Endothelial cell of umbilical vein (primary cell): ENCODE data around the gene MAGI1. TPM values are rescaled to one million over a fixed set of nuclear protein-coding genes. Genes with fewer than 3 reads are reported as not detected.

Experiments
- BruUV-seq: library from RNA; stranded (reverse); fragments of 400-500 nt; replicated peaks from 2 replicates; lab custom pipeline; 2021; lab: Mats Ljungman, UMichigan
- CTCF ChIA-PET: fragments of 300-600, 350-600 bp; sonication (Branson Sonifier 250); formaldehyde crosslinking; loops from one replicate; lab custom pipeline; 2021; ENCODE audit warnings: antibody characterized with exemption, inconsistent platforms; lab: Charles Lee
- POLR2A ChIA-PET: fragments of 300-600, 350-600 bp; sonication (Branson Sonifier 250); formaldehyde crosslinking; loops from one replicate; lab custom pipeline; 2021; ENCODE audit warnings: antibody characterized with exemption, inconsistent platforms; lab: Charles Lee
- DNase-seq: peaks from one replicate; pipeline ENCODE4 v3.0.0-alpha.2; 2011; ENCODE audit warnings: low read depth, low spot score
- FAIRE-seq: peaks from 2 replicates; lab custom pipeline; 2011; peaks lifted over from hg19 to GRCh38; lab: Jason Lieb, UNC
- H2AFZ ChIP-seq: 2 replicates; pipeline ENCODE4 v1.6.0; 2012; ENCODE audit warnings: low read depth, low read length, control low read depth, inconsistent platforms
- H3K27ac ChIP-seq: 2 replicates; pipeline ENCODE4 v1.5.1; 2011; ENCODE audit warnings: low read depth, mild to moderate bottlenecking, control low read depth, low read length, moderate library complexity; ENCODE audit not compliant: insufficient read depth
- H3K27me3 ChIP-seq, 2 experiments: 2 replicates each; pipeline versions ENCODE4 v1.6.0 to v1.6.1; 2011; ENCODE audit warnings: low read length in 2 of 2, mixed read lengths in 1 of 2; ENCODE audit not compliant: control insufficient read depth in 2 of 2, insufficient read depth in 2 of 2
- H3K36me3 ChIP-seq, 2 experiments: 2 replicates in 1 of 2; 3 replicates in 1 of 2; pipeline ENCODE4 v1.5.1; 2011; ENCODE audit warnings: low read length in 2 of 2, mild to moderate bottlenecking in 1 of 2, moderate library complexity in 1 of 2; ENCODE audit not compliant: control insufficient read depth in 2 of 2, insufficient read depth in 2 of 2; ENCODE audit errors: extremely low read depth in 1 of 2
- H3K4me1 ChIP-seq: 3 replicates; pipeline ENCODE4 v1.5.1; 2011; ENCODE audit warnings: mild to moderate bottlenecking, low read length; ENCODE audit not compliant: control insufficient read depth, insufficient read depth; ENCODE audit errors: extremely low read depth
- H3K4me2 ChIP-seq: 2 replicates; pipeline ENCODE4 v1.6.1; 2011; ENCODE audit warnings: low read length, control low read depth, mixed read lengths; ENCODE audit not compliant: insufficient read depth
- H3K4me3 ChIP-seq, 3 experiments: fragments of 200-600 bp in 1 of 3; sonication (generic), shearing (Covaris generic) in 1 of 3; replicated peaks in 1 of 3; 2 replicates each; pipeline ENCODE4 v1.5.1; 2011 to 2016; ENCODE audit warnings: control low read depth in 3 of 3, low read length in 3 of 3, mild to moderate bottlenecking in 2 of 3, inconsistent platforms in 1 of 3, low read depth in 1 of 3, moderate library complexity in 1 of 3; ENCODE audit not compliant: insufficient read depth in 1 of 3
- H3K79me2 ChIP-seq: 2 replicates; pipeline ENCODE4 v1.6.0; 2012; ENCODE audit warnings: low read length, inconsistent platforms; ENCODE audit not compliant: control insufficient read depth, insufficient read depth
- H3K9ac ChIP-seq: replicated peaks from 2 replicates; pipeline ENCODE3; 2011; ENCODE audit warnings: low read length, control low read depth; ENCODE audit not compliant: insufficient read depth; ENCODE audit errors: extremely low read depth
- H3K9me1 ChIP-seq: replicated peaks from 3 replicates; pipeline ENCODE4 v1.6.0; 2011; ENCODE audit warnings: mild to moderate bottlenecking, low read length; ENCODE audit not compliant: control insufficient read depth, insufficient read depth; ENCODE audit errors: extremely low read depth
- H3K9me3 ChIP-seq: replicated peaks from 2 replicates; pipeline ENCODE4 v1.5.1; 2012; ENCODE audit warnings: low read length, inconsistent platforms; ENCODE audit not compliant: control insufficient read depth, insufficient read depth
- H4K20me1 ChIP-seq: replicated peaks from 2 replicates; pipeline ENCODE3; 2011; ENCODE audit warnings: mild to moderate bottlenecking, low read length; ENCODE audit not compliant: control insufficient read depth, insufficient read depth; ENCODE audit errors: extremely low read depth
- EZH2 ChIP-seq: IDR thresholded peaks from 2 replicates; pipeline ENCODE4 v1.6.1; 2012; ENCODE audit warnings: borderline replicate concordance, low read depth, mild to moderate bottlenecking, moderate library complexity, low read length, inconsistent platforms; ENCODE audit not compliant: severe bottlenecking
- FOS ChIP-seq: IDR thresholded peaks from 2 replicates; pipeline ENCODE4 v1.6.1; 2011; ENCODE audit warnings: mild to moderate bottlenecking, low read length, moderate library complexity, borderline replicate concordance; ENCODE audit not compliant: insufficient read depth
- GATA2 ChIP-seq: IDR thresholded peaks from 2 replicates; pipeline ENCODE4 v1.7.0; 2011; ENCODE audit warnings: low read depth, mild to moderate bottlenecking, moderate library complexity, mixed read lengths, low read length; ENCODE audit not compliant: insufficient read length, insufficient read depth
- JUN ChIP-seq: IDR thresholded peaks from 2 replicates; pipeline ENCODE4 v1.6.1; 2011; ENCODE audit warnings: borderline replicate concordance, low read depth; ENCODE audit not compliant: insufficient read length, insufficient read depth
- MAX ChIP-seq: IDR thresholded peaks from 2 replicates; pipeline ENCODE4 v1.6.1; 2011; ENCODE audit not compliant: insufficient read depth, insufficient read length
- MYC ChIP-seq: IDR thresholded peaks from one replicate; pipeline ENCODE4 v1.6.1; 2011; ENCODE audit warnings: mild to moderate bottlenecking, low read depth, low read length
- POLR2A ChIP-seq: IDR thresholded peaks from 2 replicates; pipeline ENCODE4 v1.6.1; 2012; ENCODE audit warnings: low read depth, mild to moderate bottlenecking, control low read depth, low read length
- POLR2AphosphoS5 ChIP-seq: IDR thresholded peaks from 2 replicates; pipeline ENCODE4 v1.6.1; 2012; ENCODE audit warnings: low read depth, mild to moderate bottlenecking, control low read depth, low read length, moderate library complexity; ENCODE audit not compliant: insufficient read depth
- dilution Hi-C: fragments of 300-500 bp; cut with MboI; formaldehyde crosslinking; loops from one replicate; pipeline ENCODE4 v1.15.0; 2019; ENCODE audit warnings: low sequenced_read_pairs; ENCODE audit not compliant: extremely low pct_ligation_motif_present
- intact Hi-C: fragments of 100-400 bp; cut with micrococcal nuclease; formaldehyde crosslinking; loops from one replicate; pipeline ENCODE4 v1.10.0; 2022
- polyA plus RNA-seq, 4 experiments: library from polyadenylated mRNA; depleted of rRNA in 3 of 4; stranded (reverse) in 3 of 4; unstranded in 1 of 4; fragments of >200 nt; gene quantifications; 2 replicates each; pipeline versions ENCODE4 v1.2.1 to v1.2.3, GENCODE V29; 2011 to 2012; ENCODE audit warnings: missing spikeins in 1 of 4
- total RNA-seq: library from RNA; stranded (reverse); gene quantifications from 2 replicates; pipeline ENCODE4 v1.2.3, GENCODE V29; 2021
- TF ChIP-seq, protein P1 (sequence below), 2 donors: IDR thresholded peaks; 1 replicate in 1 of 2; 2 replicates in 1 of 2; pipeline ENCODE4 v1.5.1; 2011; ENCODE audit warnings: low read length in 2 of 2, mild to moderate bottlenecking in 2 of 2, moderate library complexity in 2 of 2, control low read depth in 1 of 2, inconsistent platforms in 1 of 2, low read depth in 1 of 2; ENCODE audit not compliant: insufficient read depth in 1 of 2; ENCODE audit errors: extremely low read depth in 1 of 2

The MAGI1 gene
- total and polyA plus RNA-seq, 2 donors (not counting 3 experiments of a cell fraction or from before 2014, with no cell fraction given): 10.1 to 47.9 TPM

GRCh38 chr3:65889707-65890099, 149.0 kb downstream of the MAGI1 start:
- dilution Hi-C loops (no loop called here), intact Hi-C loops (loop anchor here (1.0 kb wide), 1 partner anchor 10 kb away; no protein-coding TSS in a partner anchor)
- Histone ChIP-seq H3K36me3 (no peaks in the 10 kb centered on the region), H3K27me3 (no peaks in the 10 kb centered on the region), H3K4me3 (no peak overlapping the region), H3K4me1 (peaks cover 9% of the 10 kb centered on the region), H3K27ac (no peak overlapping the region), H2AFZ (no peak overlapping the region), H3K9me3 (no peaks in the 10 kb centered on the region), H3K9me1 (no peaks in the 10 kb centered on the region), H3K79me2 (peaks cover 3% of the 10 kb centered on the region), H3K4me2 (no peak overlapping the region), H4K20me1 (peaks cover 7% of the 10 kb centered on the region), H3K9ac (no peak overlapping the region)
- no TSS peak for BruUV-seq
- ChIA-PET POLR2A (interaction anchor here (0.5 kb wide), 1 partner anchor 178 kb away, joined by 4 read pairs; no protein-coding TSS in a partner anchor), CTCF (interaction anchor here (0.6 to 1.4 kb wide), 7 partner anchors 10 to 157 kb away, joined by 3 to 4 read pairs (median 3); no protein-coding TSS in a partner anchor)
- no peak for DNase-seq
- TF ChIP-seq MYC (no peak), POLR2AphosphoS5 (no peak), GATA2 (no peak), MAX (no peak), FOS (no peak), JUN (no peak), POLR2A (no peak), EZH2 (no peak)
- TF ChIP-seq, protein P1, sequence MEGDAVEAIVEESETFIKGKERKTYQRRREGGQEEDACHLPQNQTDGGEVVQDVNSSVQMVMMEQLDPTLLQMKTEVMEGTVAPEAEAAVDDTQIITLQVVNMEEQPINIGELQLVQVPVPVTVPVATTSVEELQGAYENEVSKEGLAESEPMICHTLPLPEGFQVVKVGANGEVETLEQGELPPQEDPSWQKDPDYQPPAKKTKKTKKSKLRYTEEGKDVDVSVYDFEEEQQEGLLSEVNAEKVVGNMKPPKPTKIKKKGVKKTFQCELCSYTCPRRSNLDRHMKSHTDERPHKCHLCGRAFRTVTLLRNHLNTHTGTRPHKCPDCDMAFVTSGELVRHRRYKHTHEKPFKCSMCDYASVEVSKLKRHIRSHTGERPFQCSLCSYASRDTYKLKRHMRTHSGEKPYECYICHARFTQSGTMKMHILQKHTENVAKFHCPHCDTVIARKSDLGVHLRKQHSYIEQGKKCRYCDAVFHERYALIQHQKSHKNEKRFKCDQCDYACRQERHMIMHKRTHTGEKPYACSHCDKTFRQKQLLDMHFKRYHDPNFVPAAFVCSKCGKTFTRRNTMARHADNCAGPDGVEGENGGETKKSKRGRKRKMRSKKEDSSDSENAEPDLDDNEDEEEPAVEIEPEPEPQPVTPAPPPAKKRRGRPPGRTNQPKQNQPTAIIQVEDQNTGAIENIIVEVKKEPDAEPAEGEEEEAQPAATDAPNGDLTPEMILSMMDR (IDR thresholded peaks at IDR 0.05; ENCODE audit: extremely low read depth in 1 of 2, insufficient read depth in 1 of 2, low read depth in 1 of 2, low read length in 2 of 2): no peak
- no peak for FAIRE-seq
